Stimulated activated naive CD8-positive, alpha-beta T cell treated with anti-CD3 and anti-CD28 coated beads, Interleukin-15, amount 100 ng/mL, for 72 hours (primary cell): Measurements from ENCODE around the gene GLIS2.

Experiments used
- ATAC-seq: fragments of 150-1000 bp; cut with Tn5 transposase; 2 replicates; pipeline ENCODE4 v1.10.0; 2021; ENCODE audit warnings: mild to moderate bottlenecking, moderate library complexity
- DNase-seq, 2 donors: peaks; one replicate each; pipeline ENCODE4 v3.0.0; 2021 to 2022
- H3K27ac Mint-ChIP-seq, 2 donors: one replicate each; pipeline ENCODE4 v1.8.0; 2022; ENCODE audit warnings: mild to moderate bottlenecking in 2 of 2, mixed read lengths in 2 of 2, moderate library complexity in 2 of 2
- H3K27me3 Mint-ChIP-seq: one replicate; pipeline ENCODE4 v1.8.0; 2022; ENCODE audit warnings: mixed read lengths
- H3K4me1 Mint-ChIP-seq: one replicate; pipeline ENCODE4 v1.8.0; 2022; ENCODE audit warnings: mild to moderate bottlenecking, mixed read lengths
- H3K4me3 Mint-ChIP-seq, 2 donors: one replicate each; pipeline ENCODE4 v1.8.0; 2022; ENCODE audit warnings: mild to moderate bottlenecking in 2 of 2, mixed read lengths in 2 of 2, moderate library complexity in 1 of 2
- H3K9me3 Mint-ChIP-seq, 2 donors: one replicate each; pipeline ENCODE4 v1.8.0; 2022; ENCODE audit warnings: mixed read lengths in 2 of 2

GLIS2 gene

GRCh38 chr16:4290236-4290830 lies 25.5 kb upstream of the GLIS2 start:
- Mint-ChIP-seq H3K4me1 (peaks cover 12% of the 10 kb centered on the region), H3K27me3 (peaks cover 21% of the 10 kb centered on the region), H3K9me3 (no peaks in the 10 kb centered on the region), H3K27ac (no peak overlapping the region), H3K4me3 (no peak overlapping the region)
- ATAC-seq (no peak), DNase-seq (no peak)

GRCh38 chr16:4291699-4292098 lies 24.2 kb upstream of the GLIS2 start:
- H3K27ac Mint-ChIP-seq = no peak overlapping the region
- no peak for ATAC-seq
- H3K4me1 Mint-ChIP-seq = peaks cover 12% of the 10 kb centered on the region
- no peak for DNase-seq
- no peak overlapping the region for H3K4me3 Mint-ChIP-seq
- H3K9me3 Mint-ChIP-seq = no peaks in the 10 kb centered on the region
- H3K27me3 Mint-ChIP-seq = peaks cover 21% of the 10 kb centered on the region

GRCh38 chr16:4293181-4293716 lies 22.6 kb upstream of the GLIS2 start:
- no peak overlapping the region for H3K4me3 Mint-ChIP-seq
- H3K27me3 Mint-ChIP-seq = peaks cover 21% of the 10 kb centered on the region
- no peaks in the 10 kb centered on the region for H3K9me3 Mint-ChIP-seq
- peaks cover 5% of the 10 kb centered on the region for H3K4me1 Mint-ChIP-seq
- DNase-seq (no peak), ATAC-seq (no peak)
- H3K27ac Mint-ChIP-seq = no peak overlapping the region

GRCh38 chr16:4293822-4294457 lies 21.9 kb upstream of the GLIS2 start:
- peaks cover 21% of the 10 kb centered on the region for H3K27me3 Mint-ChIP-seq
- no peaks in the 10 kb centered on the region for H3K9me3 Mint-ChIP-seq
- ATAC-seq (no peak), DNase-seq (no peak)
- no peak overlapping the region for H3K4me3 Mint-ChIP-seq
- peak overlapping the region in 1 of 2 donors; percentile 6 for H3K27ac Mint-ChIP-seq
- H3K4me1 Mint-ChIP-seq = no peaks in the 10 kb centered on the region

- no peak overlapping the region for H3K27ac Mint-ChIP-seq
- no peak for ATAC-seq
- H3K9me3 Mint-ChIP-seq = no peaks in the 10 kb centered on the region
- no peak overlapping the region for H3K4me3 Mint-ChIP-seq
- H3K4me1 Mint-ChIP-seq = peaks cover 7% of the 10 kb centered on the region
- H3K27me3 Mint-ChIP-seq = peaks cover 17% of the 10 kb centered on the region
- DNase-seq = no peak
Measured at GRCh38 chr16:4295581-4295980, 20.3 kb upstream of the GLIS2 start.

GRCh38 chr16:4297480-4297879 lies 18.4 kb upstream of the GLIS2 start:
- H3K4me3 Mint-ChIP-seq = no peak overlapping the region
- peaks cover 14% of the 10 kb centered on the region for H3K27me3 Mint-ChIP-seq
- H3K9me3 Mint-ChIP-seq = no peaks in the 10 kb centered on the region
- ATAC-seq (no peak), DNase-seq (no peak)
- H3K27ac Mint-ChIP-seq = no peak overlapping the region
- peaks cover 7% of the 10 kb centered on the region for H3K4me1 Mint-ChIP-seq

GRCh38 chr16:4298761-4299522 lies 16.9 kb upstream of the GLIS2 start:
- Mint-ChIP-seq H3K4me3 (no peak overlapping the region), H3K27ac (no peak overlapping the region), H3K27me3 (peaks cover 3% of the 10 kb centered on the region), H3K9me3 (no peaks in the 10 kb centered on the region), H3K4me1 (peaks cover 9% of the 10 kb centered on the region)
- ATAC-seq = no peak
- no peak for DNase-seq

GRCh38 chr16:4301177-4301576 lies 14.7 kb upstream of the GLIS2 start:
- H3K9me3 Mint-ChIP-seq = no peaks in the 10 kb centered on the region
- ATAC-seq (no peak), DNase-seq (no peak)
- no peak overlapping the region for H3K4me3 Mint-ChIP-seq
- no peak overlapping the region for H3K27ac Mint-ChIP-seq
- H3K27me3 Mint-ChIP-seq = no peaks in the 10 kb centered on the region
- peaks cover 18% of the 10 kb centered on the region for H3K4me1 Mint-ChIP-seq

- no peak for ATAC-seq
Measured at GRCh38 chr16:4301968-4302367, 13.9 kb upstream of the GLIS2 start.

GRCh38 chr16:4303973-4304372 lies 11.9 kb upstream of the GLIS2 start:
- no peaks in the 10 kb centered on the region for H3K27me3 Mint-ChIP-seq
- ATAC-seq (no peak), DNase-seq (no peak)
- H3K27ac Mint-ChIP-seq = no peak overlapping the region
- peaks cover 6 to 9% of the 10 kb centered on the region in 2 donors for H3K9me3 Mint-ChIP-seq
- H3K4me3 Mint-ChIP-seq = no peak overlapping the region
- H3K4me1 Mint-ChIP-seq = peaks cover 38% of the 10 kb centered on the region

More at GRCh38 chr16:4301968-4302367, 13.9 kb upstream of the GLIS2 start:
- peaks cover 26% of the 10 kb centered on the region for H3K4me1 Mint-ChIP-seq
- no peak overlapping the region for H3K27ac Mint-ChIP-seq
- no peaks in the 10 kb centered on the region for H3K27me3 Mint-ChIP-seq
- no peak overlapping the region for H3K4me3 Mint-ChIP-seq
- peaks cover under 1 to 4% of the 10 kb centered on the region in 2 donors for H3K9me3 Mint-ChIP-seq
- DNase-seq = no peak

- Mint-ChIP-seq H3K9me3 (peaks cover 6 to 9% of the 10 kb centered on the region in 2 donors), H3K4me3 (peak overlapping the region; percentile 99), H3K4me1 (peaks cover 44% of the 10 kb centered on the region), H3K27me3 (peaks cover 17% of the 10 kb centered on the region), H3K27ac (peak overlapping the region; percentile 97 to 98)
- DNase-seq (peak in 1 of 2 donors; percentile 55), ATAC-seq (peak; percentile 16)
Measured at GRCh38 chr16:4306470-4307214, 9.2 kb upstream of the GLIS2 start.

GRCh38 chr16:4307215-4308037 lies 8.4 kb upstream of the GLIS2 start:
- H3K27me3 Mint-ChIP-seq = peaks cover 17% of the 10 kb centered on the region
- DNase-seq (peak; percentile 97), ATAC-seq (peak; percentile 94)
- H3K4me3 Mint-ChIP-seq = peak overlapping the region; percentile 99
- peak overlapping the region; percentile 97 to 98 for H3K27ac Mint-ChIP-seq
- H3K9me3 Mint-ChIP-seq = peaks cover 6 to 9% of the 10 kb centered on the region in 2 donors
- H3K4me1 Mint-ChIP-seq = peaks cover 44% of the 10 kb centered on the region

- no peak for DNase-seq
- Mint-ChIP-seq H3K4me3 (peak overlapping the region; percentile 12 to 26), H3K27ac (no peak overlapping the region), H3K4me1 (peaks cover 45% of the 10 kb centered on the region), H3K9me3 (peaks cover 6 to 9% of the 10 kb centered on the region in 2 donors), H3K27me3 (peaks cover 24% of the 10 kb centered on the region)
- no peak for ATAC-seq
Measured at GRCh38 chr16:4309102-4309832, 6.6 kb upstream of the GLIS2 start.

GRCh38 chr16:4309833-4310266 lies 6.0 kb upstream of the GLIS2 start:
- no peak overlapping the region for H3K4me3 Mint-ChIP-seq
- no peak overlapping the region for H3K27ac Mint-ChIP-seq
- ATAC-seq (peak; percentile 16), DNase-seq (peak in 1 of 2 donors; percentile 58)
- H3K27me3 Mint-ChIP-seq = peaks cover 30% of the 10 kb centered on the region
- H3K4me1 Mint-ChIP-seq = peaks cover 48% of the 10 kb centered on the region
- peaks cover 6 to 9% of the 10 kb centered on the region in 2 donors for H3K9me3 Mint-ChIP-seq
